ENCODE results near the gene TMEM88. TPM values are rescaled to one million over a fixed set of nuclear protein-coding genes. Genes with fewer than 3 reads are reported as not detected.

The TMEM88 gene
- polyA plus RNA-seq, 1 donor from 2014 or later = 4.2 TPM

DNA sequence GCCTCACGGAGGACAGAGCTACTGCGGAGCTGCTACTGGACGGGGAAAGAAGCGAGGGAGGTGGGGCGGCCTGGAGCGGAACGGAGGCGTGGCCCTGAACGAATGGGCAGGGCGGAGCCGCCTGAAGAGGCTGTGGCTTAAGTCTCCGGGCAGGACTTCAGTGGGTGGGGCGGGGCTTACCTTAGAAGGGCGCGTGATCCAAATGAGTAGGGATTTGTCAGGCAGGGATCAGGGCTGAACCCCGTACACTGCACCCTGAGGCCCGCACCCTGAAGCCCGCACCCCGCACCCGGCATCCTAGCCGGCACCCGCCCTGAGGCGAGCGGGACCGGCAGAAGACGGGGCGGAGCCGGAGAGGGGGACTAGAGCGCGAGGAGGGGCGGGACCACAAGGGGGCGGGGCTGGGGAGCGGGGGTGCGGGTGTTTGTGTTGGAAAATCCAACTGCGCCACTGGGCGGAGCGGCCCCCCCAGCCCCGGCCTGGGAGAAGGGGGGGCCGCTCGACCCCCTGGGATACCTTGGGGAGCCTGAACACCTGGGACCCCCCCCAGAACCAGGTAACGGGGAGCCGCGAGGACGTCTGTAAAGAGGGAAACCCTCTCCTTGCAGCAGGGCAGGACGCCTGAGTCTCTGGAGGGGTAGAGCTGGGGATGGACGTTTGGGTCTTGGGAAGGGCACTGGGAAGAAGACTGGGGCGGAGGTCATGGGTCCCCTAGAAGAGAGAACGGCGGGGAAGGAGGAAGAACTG, 20.9 kb upstream of the TMEM88 start, which contains the start of gene KDM6B (continued):
- TF ChIP-seq EZH2 (IDR thresholded peaks at IDR 0.05; ENCODE audit: borderline replicate concordance, insufficient read depth, low read length, poor library complexity, severe bottlenecking) = no peak

DNA sequence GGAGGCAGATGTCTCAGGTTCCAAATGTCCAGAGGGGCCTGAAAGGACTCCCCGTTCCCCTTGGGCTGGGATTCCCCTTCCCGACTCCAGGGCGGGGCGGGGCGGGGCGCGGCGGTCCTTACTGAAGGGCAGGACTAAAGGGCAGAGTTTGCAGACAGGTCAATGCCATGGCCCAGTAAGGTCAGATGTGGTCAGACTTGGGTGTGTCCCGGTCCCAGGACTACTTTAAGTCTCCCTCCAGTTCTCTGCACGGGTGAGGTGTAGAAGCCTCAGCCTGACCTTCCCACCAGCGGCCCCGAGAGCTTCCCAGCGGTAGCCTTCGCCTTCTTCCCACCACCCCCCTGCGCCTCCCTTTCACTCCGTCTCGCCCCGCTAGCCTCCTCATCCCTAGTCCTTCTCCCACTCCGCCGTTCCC, 20.3 kb upstream of the TMEM88 start:
- Histone ChIP-seq H3K36me3 (ENCODE audit: insufficient read depth, low read length) (no peaks in the 10 kb centered on the region), H3K27ac (ENCODE audit: low read length) (peak overlapping the region; percentile 98), H3K4me3 (ENCODE audit: low read length) (peak overlapping the region; percentile 82), H3K27me3 (ENCODE audit: insufficient read depth, low read depth, low read length) (no peaks in the 10 kb centered on the region), H3K9me2 (ENCODE audit: insufficient read depth, low read length) (no peaks in the 10 kb centered on the region), H3K9me3 (ENCODE audit: low read length) (no peaks in the 10 kb centered on the region), H3K4me2 (ENCODE audit: low read length) (peak overlapping the region; percentile 77), H4K20me1 (ENCODE audit: insufficient read depth) (peaks cover 5% of the 10 kb centered on the region), H3K9ac (ENCODE audit: low read length) (peak overlapping the region; percentile 95), H3F3A (ENCODE audit: insufficient read depth, low read length, poor library complexity, severe bottlenecking) (peaks cover 11% of the 10 kb centered on the region), H2AFZ (ENCODE audit: low read depth, low read length) (peak overlapping the region; percentile 27), H3K79me2 (replicated peaks; ENCODE audit: insufficient read depth, low read length) (peaks cover 22% of the 10 kb centered on the region)
- TF ChIP-seq EZH2 (IDR thresholded peaks at IDR 0.05; ENCODE audit: borderline replicate concordance, insufficient read depth, low read length, poor library complexity, severe bottlenecking) (no peak), EP300 (conservative IDR thresholded peaks at IDR 0.05; ENCODE audit: poor library complexity, severe bottlenecking) (no peak), POLR2AphosphoS5 (IDR thresholded peaks at IDR 0.05) (no peak), MXI1 (conservative IDR thresholded peaks at IDR 0.05; ENCODE audit: poor library complexity, severe bottlenecking) (no peak)
- TF ChIP-seq, protein P1, sequence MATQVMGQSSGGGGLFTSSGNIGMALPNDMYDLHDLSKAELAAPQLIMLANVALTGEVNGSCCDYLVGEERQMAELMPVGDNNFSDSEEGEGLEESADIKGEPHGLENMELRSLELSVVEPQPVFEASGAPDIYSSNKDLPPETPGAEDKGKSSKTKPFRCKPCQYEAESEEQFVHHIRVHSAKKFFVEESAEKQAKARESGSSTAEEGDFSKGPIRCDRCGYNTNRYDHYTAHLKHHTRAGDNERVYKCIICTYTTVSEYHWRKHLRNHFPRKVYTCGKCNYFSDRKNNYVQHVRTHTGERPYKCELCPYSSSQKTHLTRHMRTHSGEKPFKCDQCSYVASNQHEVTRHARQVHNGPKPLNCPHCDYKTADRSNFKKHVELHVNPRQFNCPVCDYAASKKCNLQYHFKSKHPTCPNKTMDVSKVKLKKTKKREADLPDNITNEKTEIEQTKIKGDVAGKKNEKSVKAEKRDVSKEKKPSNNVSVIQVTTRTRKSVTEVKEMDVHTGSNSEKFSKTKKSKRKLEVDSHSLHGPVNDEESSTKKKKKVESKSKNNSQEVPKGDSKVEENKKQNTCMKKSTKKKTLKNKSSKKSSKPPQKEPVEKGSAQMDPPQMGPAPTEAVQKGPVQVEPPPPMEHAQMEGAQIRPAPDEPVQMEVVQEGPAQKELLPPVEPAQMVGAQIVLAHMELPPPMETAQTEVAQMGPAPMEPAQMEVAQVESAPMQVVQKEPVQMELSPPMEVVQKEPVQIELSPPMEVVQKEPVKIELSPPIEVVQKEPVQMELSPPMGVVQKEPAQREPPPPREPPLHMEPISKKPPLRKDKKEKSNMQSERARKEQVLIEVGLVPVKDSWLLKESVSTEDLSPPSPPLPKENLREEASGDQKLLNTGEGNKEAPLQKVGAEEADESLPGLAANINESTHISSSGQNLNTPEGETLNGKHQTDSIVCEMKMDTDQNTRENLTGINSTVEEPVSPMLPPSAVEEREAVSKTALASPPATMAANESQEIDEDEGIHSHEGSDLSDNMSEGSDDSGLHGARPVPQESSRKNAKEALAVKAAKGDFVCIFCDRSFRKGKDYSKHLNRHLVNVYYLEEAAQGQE (IDR thresholded peaks at IDR 0.05; ENCODE audit: borderline replicate concordance) = no peak

DNA sequence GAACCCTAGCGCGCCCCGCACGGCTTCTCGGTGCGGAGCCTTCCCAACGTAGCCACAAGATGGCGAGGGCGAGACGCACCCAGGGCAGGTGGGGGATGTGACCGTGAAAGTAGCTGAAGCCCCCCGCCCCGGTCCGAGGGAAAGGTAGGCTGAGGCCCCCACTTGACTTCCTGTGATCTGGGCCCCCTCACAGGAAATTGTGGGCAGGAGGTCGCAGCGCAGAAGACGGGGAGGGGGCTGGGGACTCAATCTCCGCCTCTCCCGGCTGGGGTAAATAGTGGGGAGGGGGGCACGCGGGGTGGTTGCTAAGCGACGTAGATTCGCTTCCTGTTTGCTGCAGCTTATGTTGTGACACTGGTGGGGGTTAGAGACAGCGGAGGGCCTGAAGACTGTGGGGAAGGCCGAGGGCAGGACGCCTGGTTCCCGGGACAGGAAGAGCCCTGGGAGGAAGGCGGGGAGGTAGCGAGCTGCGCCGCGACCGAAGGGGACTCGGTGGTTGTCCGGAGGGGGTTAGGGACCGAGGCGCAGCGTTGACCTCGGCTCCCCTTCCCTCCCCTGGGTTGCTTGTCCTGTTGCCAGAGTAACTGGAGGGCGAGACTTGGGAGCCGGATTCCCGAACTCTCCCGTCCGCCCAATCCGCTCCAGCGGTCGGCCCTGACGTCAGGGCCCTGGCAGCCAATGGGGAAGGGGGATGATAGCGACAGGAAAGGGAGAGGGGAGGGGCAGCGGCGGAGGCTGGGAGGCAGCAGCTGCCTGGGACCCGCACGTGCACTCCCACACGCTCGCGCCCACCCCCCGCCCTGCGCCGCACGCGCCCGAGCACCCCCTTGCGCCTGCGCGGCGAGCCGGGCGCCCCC, 19.7 kb upstream of the TMEM88 start:
- peak overlapping the region; percentile 98 for H3K9ac ChIP-seq (ENCODE audit: low read length)
- H3K79me2 ChIP-seq (replicated peaks; ENCODE audit: insufficient read depth, low read length) = peaks cover 29% of the 10 kb centered on the region
- H3K27me3 ChIP-seq (ENCODE audit: insufficient read depth, low read depth, low read length) = no peaks in the 10 kb centered on the region
- H3F3A ChIP-seq (ENCODE audit: insufficient read depth, low read length, poor library complexity, severe bottlenecking) = peaks cover 11% of the 10 kb centered on the region
- H3K4me2 ChIP-seq (ENCODE audit: low read length) = peak overlapping the region; percentile 77
- H4K20me1 ChIP-seq (ENCODE audit: insufficient read depth) = peaks cover 5% of the 10 kb centered on the region
- no peaks in the 10 kb centered on the region for H3K9me3 ChIP-seq (ENCODE audit: low read length)
- H3K36me3 ChIP-seq (ENCODE audit: insufficient read depth, low read length) = no peaks in the 10 kb centered on the region
- peak overlapping the region; percentile 27 for H2AFZ ChIP-seq (ENCODE audit: low read depth, low read length)
- H3K4me3 ChIP-seq (ENCODE audit: low read length) = peak overlapping the region; percentile 82
- TF ChIP-seq RAD21 (conservative IDR thresholded peaks at IDR 0.05) (peak; percentile 89), TAF1 (IDR thresholded peaks at IDR 0.05; ENCODE audit: low read depth) (no peak), POLR2AphosphoS5 (IDR thresholded peaks at IDR 0.05) (peak; percentile 48), EP300 (conservative IDR thresholded peaks at IDR 0.05; ENCODE audit: poor library complexity, severe bottlenecking) (peak; percentile 68), SMC3 (conservative IDR thresholded peaks at IDR 0.05; ENCODE audit: poor library complexity) (peak; percentile 94), EZH2 (IDR thresholded peaks at IDR 0.05; ENCODE audit: borderline replicate concordance, insufficient read depth, low read length, poor library complexity, severe bottlenecking) (no peak), MXI1 (conservative IDR thresholded peaks at IDR 0.05; ENCODE audit: poor library complexity, severe bottlenecking) (peak; percentile 87)
- TF ChIP-seq, protein P2, sequence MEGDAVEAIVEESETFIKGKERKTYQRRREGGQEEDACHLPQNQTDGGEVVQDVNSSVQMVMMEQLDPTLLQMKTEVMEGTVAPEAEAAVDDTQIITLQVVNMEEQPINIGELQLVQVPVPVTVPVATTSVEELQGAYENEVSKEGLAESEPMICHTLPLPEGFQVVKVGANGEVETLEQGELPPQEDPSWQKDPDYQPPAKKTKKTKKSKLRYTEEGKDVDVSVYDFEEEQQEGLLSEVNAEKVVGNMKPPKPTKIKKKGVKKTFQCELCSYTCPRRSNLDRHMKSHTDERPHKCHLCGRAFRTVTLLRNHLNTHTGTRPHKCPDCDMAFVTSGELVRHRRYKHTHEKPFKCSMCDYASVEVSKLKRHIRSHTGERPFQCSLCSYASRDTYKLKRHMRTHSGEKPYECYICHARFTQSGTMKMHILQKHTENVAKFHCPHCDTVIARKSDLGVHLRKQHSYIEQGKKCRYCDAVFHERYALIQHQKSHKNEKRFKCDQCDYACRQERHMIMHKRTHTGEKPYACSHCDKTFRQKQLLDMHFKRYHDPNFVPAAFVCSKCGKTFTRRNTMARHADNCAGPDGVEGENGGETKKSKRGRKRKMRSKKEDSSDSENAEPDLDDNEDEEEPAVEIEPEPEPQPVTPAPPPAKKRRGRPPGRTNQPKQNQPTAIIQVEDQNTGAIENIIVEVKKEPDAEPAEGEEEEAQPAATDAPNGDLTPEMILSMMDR (IDR thresholded peaks at IDR 0.05; ENCODE audit: poor library complexity, severe bottlenecking) = peak; percentile 97
- TF ChIP-seq, protein P1 (IDR thresholded peaks at IDR 0.05; ENCODE audit: borderline replicate concordance) = no peak
- H3K9me2 ChIP-seq (ENCODE audit: insufficient read depth, low read length) = no peaks in the 10 kb centered on the region
- peak overlapping the region; percentile 98 for H3K27ac ChIP-seq (ENCODE audit: low read length)

Measured in neural cell (in vitro differentiated cells).